Measurements from ENCODE around the gene NUDT5.

NUDT5 gene

GRCh38 chr10:12164085-12164484, 31.6 kb downstream of the NUDT5 start:
- DNase-seq (ENCODE audit: low read depth in 2 of 2) = no peak

- DNase-seq (ENCODE audit: low read depth in 2 of 2) = no peak
Observed at GRCh38 chr10:12162927-12163326, 32.8 kb downstream of the NUDT5 start.

- no peak for DNase-seq (ENCODE audit: low read depth in 2 of 2)
Observed at GRCh38 chr10:12160664-12161063, 35.0 kb downstream of the NUDT5 start.

- no peak for DNase-seq (ENCODE audit: low read depth in 2 of 2)
Observed at GRCh38 chr10:12158111-12158510, 37.6 kb downstream of the NUDT5 start.

GRCh38 chr10:12156367-12157123, 39.1 kb downstream of the NUDT5 start:
- DNase-seq (ENCODE audit: low read depth in 2 of 2) = no peak

- DNase-seq (ENCODE audit: low read depth in 2 of 2) = no peak
Observed at GRCh38 chr10:12154516-12154915, 41.2 kb downstream of the NUDT5 start.

GRCh38 chr10:12150163-12150562, 45.5 kb downstream of the NUDT5 start:
- DNase-seq (ENCODE audit: low read depth in 2 of 2) = no peak

- DNase-seq (ENCODE audit: low read depth in 2 of 2) = no peak
Observed at GRCh38 chr10:12144538-12144937, 51.2 kb downstream of the NUDT5 start.

- DNase-seq (ENCODE audit: low read depth in 2 of 2) = no peak
Observed at GRCh38 chr10:12140038-12140437, 55.7 kb downstream of the NUDT5 start.

GRCh38 chr10:12135631-12136030, 60.1 kb downstream of the NUDT5 start:
- DNase-seq (ENCODE audit: low read depth in 2 of 2) = no peak

GRCh38 chr10:12130237-12130872, 65.3 kb downstream of the NUDT5 start:
- DNase-seq (ENCODE audit: low read depth in 2 of 2) = no peak

GRCh38 chr10:12129222-12130111, 66.2 kb downstream of the NUDT5 start, which contains the start of gene SEC61A2:
SEC61A2 (plus strand) TSS chr10:12129677; CDS start chr10:12129788, 111 bp downstream.
- DNase-seq (ENCODE audit: low read depth in 2 of 2) = peak; percentile 98 to 99

GRCh38 chr10:12121673-12122072, 74.0 kb downstream of the NUDT5 start:
- no peak for DNase-seq (ENCODE audit: low read depth in 2 of 2)

All from stimulated activated CD4-positive, alpha-beta T cell treated with anti-CD3 and anti-CD28 coated beads, Interleukin-4, amount 100 ng/mL, for 48 hours (primary cell).